GM19372 (cell line): Measurements from ENCODE around the gene SQSTM1.

Source experiments
- ATAC-seq: cut with Tn5 transposase; IDR thresholded peaks from one replicate; pipeline ENCODE4 v1.9.1; 2021; ENCODE audit warnings: mild to moderate bottlenecking, low read depth, moderate library complexity; ENCODE audit not compliant: unreplicated experiment

Gene SQSTM1

GRCh38 chr5:179841621-179842020 is 20.9 kb downstream of the SQSTM1 start:
- ATAC-seq = no peak

- ATAC-seq = peak; percentile 85
Observed at GRCh38 chr5:179852993-179853547, 32.4 kb downstream of the SQSTM1 start.

GRCh38 chr5:179854356-179854755 is 33.7 kb downstream of the SQSTM1 start:
- ATAC-seq = no peak

GRCh38 chr5:179858241-179858585 is 37.5 kb downstream of the SQSTM1 start:
- ATAC-seq = peak; percentile 37

DNA sequence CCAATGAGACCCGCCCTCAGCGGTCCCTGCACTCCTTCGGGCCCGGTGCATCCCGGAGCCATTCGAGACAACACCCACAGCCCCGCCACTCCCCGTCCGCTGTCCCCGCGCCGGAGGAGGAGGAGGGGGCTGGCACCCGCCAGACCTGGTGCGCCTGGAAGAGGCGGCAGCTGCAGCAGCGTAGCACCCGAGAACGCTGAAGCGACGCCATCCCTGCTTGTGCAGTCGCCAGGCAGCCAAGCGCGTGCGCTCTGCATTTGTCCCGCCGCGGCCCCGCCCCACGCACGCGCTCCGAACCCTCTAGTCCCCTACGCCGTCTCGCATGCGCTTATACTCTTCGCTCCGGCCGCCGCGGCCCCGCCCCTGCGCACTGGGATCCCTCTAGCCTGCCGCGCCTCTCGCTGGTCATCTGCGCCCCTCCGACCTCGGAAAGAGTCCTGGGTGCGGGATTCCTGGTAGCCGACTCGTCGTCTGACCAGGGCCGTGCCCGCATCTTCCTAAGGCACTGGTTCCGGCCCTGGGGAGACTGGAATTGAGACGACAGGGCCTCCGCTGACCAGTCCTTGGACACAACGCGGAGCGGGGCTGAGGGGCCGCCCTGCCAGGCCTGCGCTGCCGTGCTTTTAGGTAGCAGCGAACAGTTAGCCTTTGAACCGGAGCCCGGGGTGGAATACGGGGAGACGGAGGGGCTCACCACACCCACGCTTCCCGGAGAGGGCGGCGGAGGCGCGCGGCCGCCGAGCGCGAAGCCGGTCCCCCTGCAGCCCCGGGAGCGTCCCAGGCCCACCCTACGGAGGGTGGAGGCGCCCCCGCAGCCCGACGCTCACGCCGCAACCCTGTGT is 38.1 kb downstream of the SQSTM1 start, which contains the start of gene MRNIP:
MRNIP (minus strand) TSS at position 232 of the 842 bp plus-strand sequence; CDS start at position 211, 21 bp downstream.
- peak; percentile 96 for ATAC-seq

GRCh38 chr5:179860301-179860700 is 39.6 kb downstream of the SQSTM1 start:
- no peak for ATAC-seq

DNA sequence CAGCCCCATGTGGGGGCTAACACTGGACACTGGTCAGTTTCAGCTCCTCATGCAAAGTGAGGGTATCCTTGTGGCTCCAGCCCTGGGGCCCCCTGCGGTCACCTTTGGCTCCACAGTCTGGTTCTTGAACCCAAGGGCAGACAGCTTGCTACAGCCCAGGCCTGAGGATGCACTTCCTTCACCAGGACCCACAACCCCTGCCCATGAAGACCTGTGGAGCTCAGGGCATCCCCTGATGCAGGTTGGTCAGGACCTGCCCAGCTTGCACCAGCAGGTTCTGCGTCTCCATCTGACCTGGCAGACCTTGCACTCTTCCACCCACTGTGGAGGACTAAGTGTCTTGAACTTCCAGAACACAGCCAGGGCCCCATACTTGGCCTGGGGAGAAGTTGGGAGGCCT is 41.6 kb downstream of the SQSTM1 start:
- ATAC-seq = no peak

DNA sequence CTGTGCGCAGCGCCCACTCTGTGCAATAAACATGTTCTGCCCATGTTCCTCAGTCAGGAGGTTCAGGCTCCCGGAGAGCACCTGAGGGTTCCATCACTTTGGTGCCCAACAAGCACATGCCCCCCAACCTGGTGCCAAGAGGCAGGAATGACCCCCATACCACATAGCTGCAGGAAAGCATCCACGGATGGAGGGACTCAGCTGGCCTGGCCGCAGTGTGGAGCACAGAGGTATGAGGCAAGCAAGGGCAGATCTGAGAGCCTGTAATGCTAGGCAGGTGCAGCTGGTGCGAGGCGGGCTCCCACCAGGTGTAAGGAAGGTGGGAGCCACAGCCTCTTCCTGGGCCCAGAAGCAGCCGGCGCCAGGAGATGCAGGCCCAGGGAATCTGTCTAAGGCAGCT is 42.2 kb downstream of the SQSTM1 start:
- ATAC-seq = no peak

DNA sequence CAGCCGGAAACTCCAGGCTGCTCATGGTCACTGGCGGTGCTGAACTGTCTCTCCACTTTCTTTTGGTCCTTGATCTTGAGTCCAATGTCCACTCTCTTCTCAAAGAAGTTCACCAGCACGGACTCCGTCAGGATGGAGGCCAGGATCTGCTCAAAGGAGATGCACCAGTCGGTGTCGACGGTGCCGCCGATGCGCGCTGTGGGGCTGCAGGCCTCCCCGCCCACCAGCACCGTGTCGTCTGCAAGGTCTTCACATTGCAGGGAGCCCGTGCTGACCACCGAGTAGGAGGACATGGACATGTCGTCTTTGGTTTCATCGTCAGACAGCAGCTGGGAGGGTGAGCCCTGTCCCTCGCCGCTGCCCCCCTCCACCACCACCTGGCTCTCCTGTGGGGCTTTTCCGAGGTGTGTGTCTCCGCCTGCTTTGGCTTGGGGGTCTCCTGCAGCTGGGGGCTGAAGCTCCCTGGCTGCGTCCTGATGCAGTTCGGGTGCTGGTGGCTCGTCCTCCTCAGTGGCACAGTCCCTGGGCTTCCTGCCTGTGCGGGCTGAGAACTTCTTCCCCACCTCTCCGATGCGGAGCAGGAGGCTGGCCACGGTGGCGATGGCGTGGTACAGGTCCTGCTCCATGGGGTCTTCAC is 42.9 kb downstream of the SQSTM1 start:
- no peak for ATAC-seq

- no peak for ATAC-seq
Observed at GRCh38 chr5:179864686-179865085, 44.0 kb downstream of the SQSTM1 start.

DNA sequence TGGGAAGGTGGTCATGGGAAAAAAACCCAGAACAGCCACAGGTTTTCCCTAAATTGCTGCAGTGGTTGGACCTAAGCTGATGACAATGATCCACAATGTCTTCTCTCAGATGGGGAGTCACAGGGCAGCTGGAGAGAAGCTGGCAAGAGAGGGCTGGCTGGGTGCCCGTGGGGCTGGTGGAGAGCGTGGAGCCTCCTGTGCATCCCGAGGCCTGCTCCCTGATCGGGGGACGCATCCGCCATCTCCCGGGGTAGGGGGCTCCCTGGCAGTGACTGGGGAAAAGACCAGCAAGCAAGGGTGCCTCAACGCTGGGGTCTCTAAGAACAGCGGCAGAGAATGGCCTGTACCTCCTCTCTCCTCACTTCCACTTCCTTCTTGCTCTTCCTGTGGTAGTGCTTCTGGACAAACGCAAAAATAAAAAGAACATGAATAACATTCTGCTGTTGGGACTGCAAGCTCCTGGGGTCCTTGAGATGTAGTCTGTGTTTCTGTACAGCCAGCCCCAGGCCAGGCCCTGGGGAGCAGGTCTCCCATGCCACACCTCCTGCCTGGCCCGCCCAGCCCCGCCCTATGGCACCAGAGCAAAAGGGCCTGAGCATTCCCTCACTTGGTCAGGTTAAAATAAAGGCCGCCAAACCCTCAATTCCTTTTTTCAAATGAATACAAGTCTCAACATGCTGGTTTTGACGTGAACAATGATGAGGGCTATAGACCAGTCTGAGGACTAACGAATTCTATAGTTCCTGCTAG is 45.0 kb downstream of the SQSTM1 start:
- ATAC-seq = no peak

DNA sequence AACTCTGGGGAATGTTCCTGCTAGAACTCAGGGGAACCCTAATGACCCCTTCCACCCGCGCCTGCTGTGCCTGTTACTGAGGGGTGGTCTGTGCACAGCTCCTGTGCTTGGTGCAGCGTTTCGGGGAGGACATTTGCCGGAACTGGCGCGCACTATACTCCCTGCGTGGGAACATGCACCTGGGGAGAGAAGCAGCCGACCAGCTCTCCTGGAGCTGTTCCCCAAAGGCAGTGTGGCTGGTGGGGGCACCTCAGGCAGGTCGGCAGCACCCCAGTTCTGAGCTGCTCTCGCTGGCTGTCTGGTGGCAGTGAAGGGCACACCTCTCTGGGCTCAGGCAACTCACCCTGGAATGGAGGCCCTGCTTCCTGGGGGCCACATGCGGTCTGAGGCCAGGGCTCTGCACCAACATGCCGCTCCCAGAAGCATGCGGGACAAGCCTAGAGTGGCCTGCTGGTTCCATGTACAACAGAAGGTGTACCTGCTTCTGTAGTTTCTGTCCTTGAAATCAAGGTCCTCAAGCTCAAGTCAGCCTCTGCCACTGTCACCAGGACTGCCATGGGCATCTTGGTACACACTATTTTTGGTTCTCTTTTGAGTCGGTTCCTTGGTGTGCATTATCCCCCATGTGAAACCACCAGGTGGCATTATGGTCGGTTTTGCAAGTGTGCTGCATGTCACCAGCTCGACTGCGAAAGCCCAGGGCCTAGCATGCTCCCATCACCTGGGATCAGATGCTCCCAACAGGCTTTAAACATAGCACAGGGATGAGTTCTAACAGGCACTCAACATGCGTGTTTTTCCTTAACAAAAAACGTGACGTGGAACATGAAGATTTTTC is 45.8 kb downstream of the SQSTM1 start:
- ATAC-seq = no peak

- ATAC-seq = no peak
Observed at GRCh38 chr5:179867079-179867465, 46.4 kb downstream of the SQSTM1 start.

- no peak for ATAC-seq
Observed at GRCh38 chr5:179867476-179867875, 46.8 kb downstream of the SQSTM1 start.

GRCh38 chr5:179868541-179868940 is 47.8 kb downstream of the SQSTM1 start:
- ATAC-seq = no peak

GRCh38 chr5:179869101-179869500 is 48.4 kb downstream of the SQSTM1 start:
- ATAC-seq = no peak

DNA sequence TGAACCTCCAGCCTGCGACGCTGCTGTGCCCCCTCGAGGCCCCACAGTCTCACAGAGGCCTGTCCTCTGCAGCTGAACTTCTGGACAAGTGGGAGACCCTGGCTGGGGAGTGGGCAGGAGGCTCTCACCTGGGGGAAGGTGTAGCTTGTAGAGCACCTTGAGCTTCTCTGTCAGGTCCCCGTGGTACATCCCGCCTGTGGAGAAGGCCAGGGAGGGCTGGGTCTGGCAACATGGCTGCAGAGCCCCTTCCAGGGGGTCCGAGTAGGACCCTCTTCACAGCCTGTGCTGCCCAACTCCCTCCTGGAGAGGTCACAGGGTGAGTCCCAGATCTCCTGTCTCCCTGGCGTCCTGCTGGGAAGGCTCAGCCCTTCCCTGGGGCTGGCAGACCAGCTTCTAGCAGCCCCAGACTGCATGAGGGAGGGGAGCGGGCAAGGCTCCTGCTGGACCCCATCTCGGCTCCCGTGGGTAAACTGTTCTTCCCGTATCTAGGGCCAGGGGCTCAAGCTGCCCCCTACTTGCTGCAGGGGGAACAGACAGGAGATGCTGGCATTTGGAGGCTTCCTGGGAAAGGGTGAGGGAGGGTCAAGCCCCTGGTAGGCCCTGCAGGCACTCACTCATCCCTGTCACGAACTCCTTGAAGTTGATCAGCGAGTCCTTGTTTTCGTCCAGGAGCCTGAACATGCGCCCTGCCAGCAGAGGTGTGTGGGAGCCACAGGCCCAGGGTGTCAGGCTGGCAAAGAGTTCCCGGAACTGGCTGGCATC is 49.1 kb downstream of the SQSTM1 start:
- ATAC-seq = no peak

DNA sequence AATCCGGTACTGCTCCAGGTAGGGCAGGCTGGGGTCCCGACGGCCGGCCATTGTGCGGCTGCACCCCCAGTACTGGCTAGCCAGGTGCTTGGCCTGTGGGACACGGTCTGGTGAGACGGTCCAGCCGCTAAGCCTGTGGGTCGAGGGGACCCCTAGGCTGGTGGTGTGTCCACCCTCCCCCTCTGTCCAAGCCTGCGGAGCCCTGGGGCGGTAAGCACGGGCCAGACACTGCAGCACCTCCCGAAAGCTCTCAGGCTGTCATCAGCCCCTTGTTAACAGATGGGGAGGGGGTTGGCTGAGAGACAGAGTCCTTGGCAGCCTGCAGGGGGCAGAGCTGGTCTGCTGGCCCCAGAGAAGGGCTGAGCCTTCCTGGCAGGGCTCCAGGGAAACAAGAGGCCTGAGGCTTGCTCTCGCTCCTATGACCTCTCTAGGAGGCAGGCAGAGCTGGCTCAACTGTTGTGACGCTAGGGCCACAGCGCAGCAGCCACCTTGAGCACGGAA is 49.7 kb downstream of the SQSTM1 start:
- ATAC-seq = no peak

- ATAC-seq = no peak
Observed at GRCh38 chr5:179870952-179871351, 50.2 kb downstream of the SQSTM1 start.
